Measurements from ENCODE around the gene ANKRD13B. TPM values are rescaled to one million over a fixed set of nuclear protein-coding genes. Genes with fewer than 3 reads are reported as not detected.

Gene ANKRD13B
- total and polyA plus RNA-seq, 5 experiments from 2014 or later: 0.25 to 3.7 (median 1.3) TPM; not detected in 1

DNA sequence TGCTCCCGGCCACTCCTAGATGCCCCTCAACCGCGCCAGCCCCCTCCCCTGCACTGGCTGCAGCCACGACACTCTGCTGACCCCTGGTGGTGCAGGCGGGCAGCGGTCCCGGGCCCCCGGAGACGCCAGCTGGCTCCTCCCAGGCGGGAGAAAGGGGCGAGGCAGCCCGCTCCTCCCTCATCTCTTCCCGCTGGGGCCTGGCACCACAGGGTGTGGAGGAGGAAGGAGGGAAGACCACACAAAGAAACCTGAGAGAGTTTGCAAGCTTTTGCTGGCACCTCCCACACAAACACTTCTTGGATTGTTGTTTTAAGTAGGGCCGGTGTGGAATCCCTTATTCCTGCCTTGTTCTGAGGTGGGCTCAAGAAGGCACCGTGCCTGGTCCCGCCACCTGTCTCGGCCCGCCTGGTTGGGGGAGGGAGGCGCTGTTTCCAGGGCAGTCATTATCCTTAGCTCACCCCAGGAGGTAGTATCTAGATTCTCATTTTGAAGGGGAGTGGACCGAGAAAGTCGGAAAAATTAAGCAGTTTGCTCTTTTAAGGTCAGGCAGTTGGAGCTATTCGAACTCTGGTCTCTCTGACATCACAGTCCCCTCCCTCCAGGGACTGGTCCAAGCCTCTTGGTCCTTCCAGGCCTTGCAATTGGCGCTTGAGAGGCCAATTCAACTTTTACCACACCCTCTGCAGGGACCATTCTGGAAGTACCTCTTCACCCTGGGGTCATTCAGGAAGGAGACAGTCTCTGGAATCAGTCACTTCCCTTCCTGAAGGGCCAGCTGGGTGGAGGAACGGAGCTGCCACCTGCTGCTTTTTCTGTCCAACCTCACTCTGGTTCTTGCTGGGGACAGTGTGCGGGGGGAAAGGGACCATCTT, 959 bp upstream of the ANKRD13B start:
- peak overlapping the region; percentile 83 to 95 (median 90) for H3K4me3 Mint-ChIP-seq
- peaks cover 0 to 2% (median 0%) of the 10 kb centered on the region in 5 donors for H3K27me3 Mint-ChIP-seq
- H3K9me3 Mint-ChIP-seq: no peaks in the 10 kb centered on the region
- POLR2A ChIA-PET: interaction anchor here (0.6 to 4.9 kb wide), 10 partner anchors 11 to 186 kb away, joined by 3 to 79 read pairs (median 3); partner anchors contain the start of genes ABHD15, CORO6 and TP53I13
- no peaks in the 10 kb centered on the region for H3K36me3 Mint-ChIP-seq
- H3K4me1 Mint-ChIP-seq: peaks cover 16 to 57% (median 51%) of the 10 kb centered on the region in 4 donors
- H3K27ac Mint-ChIP-seq: peak overlapping the region in 7 of 10 donors; percentile 51 to 89 (median 83)
- ATAC-seq (peak; percentile 33 to 41), DNase-seq (peak; percentile 56 to 84 (median 72))

DNA sequence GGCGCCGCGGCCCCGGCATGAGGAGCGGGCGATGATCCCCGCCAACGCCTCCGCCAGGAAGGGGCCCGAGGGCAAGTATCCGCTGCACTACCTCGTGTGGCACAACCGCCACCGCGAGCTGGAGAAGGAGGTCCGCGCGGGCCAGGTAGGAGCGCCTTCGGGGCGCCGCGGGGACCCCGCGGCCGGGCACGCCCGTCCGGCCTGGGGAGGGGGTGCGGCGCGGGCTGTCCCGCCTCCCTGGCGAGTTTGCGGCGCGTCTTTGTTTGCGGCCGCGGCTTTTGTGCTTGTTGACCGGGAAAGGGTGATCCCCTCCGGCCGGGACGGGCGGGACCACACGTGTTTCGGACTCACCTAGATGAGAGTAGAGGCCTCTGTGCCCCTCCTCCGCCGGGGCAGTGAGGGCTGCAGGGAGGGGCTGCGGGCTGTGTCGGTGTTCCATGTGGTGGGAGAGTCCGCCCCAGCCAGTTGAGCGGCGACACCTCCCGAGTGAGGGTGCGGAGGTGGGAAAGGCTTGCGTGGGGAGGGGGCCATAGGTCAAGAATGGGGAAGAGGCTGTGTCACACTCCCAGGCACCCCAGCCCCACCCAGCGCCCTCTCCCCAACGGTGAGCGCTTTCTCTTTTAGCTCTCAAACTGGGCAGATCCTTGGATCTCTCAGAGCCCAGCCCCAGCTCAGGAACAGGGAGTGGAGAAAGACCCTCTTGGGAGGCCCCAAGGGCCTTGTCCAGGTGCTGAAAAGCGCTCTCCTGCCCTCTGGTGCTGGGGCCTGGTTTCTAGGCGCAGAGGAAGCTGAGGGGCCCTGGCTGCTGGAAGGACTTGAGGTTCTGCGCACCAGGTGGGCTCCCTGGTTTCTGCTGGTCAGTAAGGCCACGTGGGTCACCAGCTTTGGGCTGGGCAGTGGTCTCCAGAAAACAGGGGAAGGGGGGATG, 923 bp downstream of the ANKRD13B start:
- H3K27ac Mint-ChIP-seq: no peak overlapping the region
- DNase-seq (peak in 3 of 10 donors; percentile 28 to 41 (median 32)), ATAC-seq (no peak)
- POLR2A ChIA-PET: interaction anchor here (0.5 to 4.9 kb wide), 5 partner anchors 8 to 227 kb away, joined by 3 to 79 read pairs (median 5); no protein-coding TSS in a partner anchor
- H3K4me3 Mint-ChIP-seq: peak overlapping the region; percentile 71 to 87 (median 75)
- no peaks in the 10 kb centered on the region for H3K9me3 Mint-ChIP-seq
- no peaks in the 10 kb centered on the region for H3K36me3 Mint-ChIP-seq
- H3K4me1 Mint-ChIP-seq: peaks cover 7 to 41% (median 37%) of the 10 kb centered on the region in 4 donors
- H3K27me3 Mint-ChIP-seq: peaks cover 0 to 2% (median 0%) of the 10 kb centered on the region in 5 donors

DNA sequence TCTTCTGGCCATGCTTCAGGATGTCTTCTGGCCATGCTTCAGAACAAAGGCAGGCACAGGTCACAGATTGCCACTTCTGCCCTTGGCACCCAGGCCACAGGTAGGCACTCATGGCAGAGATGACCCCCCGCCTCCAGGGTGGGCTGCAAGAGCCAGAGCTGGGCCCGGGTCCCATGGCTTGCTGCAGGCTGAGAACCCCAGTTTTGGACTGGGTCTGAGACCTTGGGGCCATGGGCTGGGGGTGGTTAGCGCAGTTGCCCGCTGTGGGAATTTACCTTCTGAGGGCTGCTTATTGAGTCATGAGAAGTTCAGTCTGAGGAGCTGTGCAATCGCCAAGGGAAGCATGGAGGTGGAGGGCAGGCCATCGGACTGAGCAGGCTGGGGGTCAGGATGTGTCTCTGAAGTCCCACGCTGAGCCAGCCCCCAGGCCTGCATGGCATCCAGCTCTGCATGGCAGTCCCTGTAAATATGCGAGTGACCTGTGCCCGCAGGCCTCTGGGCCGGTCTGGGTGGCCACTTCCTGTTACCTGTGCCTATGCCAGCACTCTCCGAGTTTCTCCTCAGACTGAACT, 1.7 kb downstream of the ANKRD13B start:
- Mint-ChIP-seq H3K27me3 (peaks cover 0 to 2% (median 0%) of the 10 kb centered on the region in 5 donors), H3K4me3 (peak overlapping the region; percentile 71 to 87 (median 75)), H3K27ac (no peak overlapping the region), H3K4me1 (peaks cover 7 to 41% (median 37%) of the 10 kb centered on the region in 4 donors), H3K9me3 (no peaks in the 10 kb centered on the region), H3K36me3 (no peaks in the 10 kb centered on the region)
- DNase-seq: no peak
- POLR2A ChIA-PET: interaction anchor here (0.6 to 4.9 kb wide), 3 partner anchors 7 to 21 kb away, joined by 3 to 79 read pairs (median 43); no protein-coding TSS in a partner anchor
- no peak for ATAC-seq

DNA sequence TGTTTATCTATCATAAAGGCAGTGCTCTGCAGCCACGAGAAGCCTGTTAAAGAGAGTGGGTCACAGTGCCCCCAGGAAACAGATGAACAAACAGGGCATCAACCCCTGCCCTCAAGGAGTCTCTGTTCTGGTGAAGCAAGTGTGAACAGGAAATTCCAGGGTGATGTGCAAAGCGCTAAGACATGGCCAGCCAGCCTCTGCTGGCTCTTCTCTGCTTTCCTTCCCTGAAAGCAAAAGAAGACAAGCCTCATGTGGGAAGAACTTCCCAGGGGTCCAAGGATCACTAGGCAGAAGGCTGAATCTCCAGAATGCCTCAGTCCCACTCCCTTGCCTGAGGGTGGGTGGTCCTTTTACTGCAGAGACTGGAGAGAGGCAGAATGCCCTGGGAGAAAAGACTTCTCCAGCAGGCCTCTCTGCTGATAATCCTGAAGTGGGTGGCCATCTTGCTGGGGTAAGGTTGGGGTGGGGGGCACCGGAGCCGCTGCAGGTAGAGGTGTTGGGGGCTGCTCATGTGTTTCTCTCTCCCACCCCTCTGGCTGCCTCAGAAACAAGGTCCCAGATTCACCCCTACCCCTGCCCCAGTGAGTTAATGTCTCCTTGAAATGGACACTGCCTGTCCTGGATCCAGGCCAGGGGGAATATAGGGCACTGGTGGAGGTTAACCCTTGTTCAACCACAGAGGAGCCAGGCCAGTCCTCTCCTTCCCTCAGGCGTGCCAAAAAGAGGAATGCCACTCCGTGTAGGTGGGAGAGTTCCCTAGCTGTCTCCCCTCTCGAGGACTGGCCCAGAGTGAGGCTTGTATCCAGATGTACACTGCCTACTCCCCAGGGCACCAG, 2.4 kb downstream of the ANKRD13B start:
- ATAC-seq (no peak), DNase-seq (no peak)
- Mint-ChIP-seq H3K9me3 (no peaks in the 10 kb centered on the region), H3K27ac (no peak overlapping the region), H3K36me3 (no peaks in the 10 kb centered on the region), H3K27me3 (peaks cover 0 to 2% (median 0%) of the 10 kb centered on the region in 5 donors), H3K4me1 (peaks cover 6 to 34% (median 31%) of the 10 kb centered on the region in 4 donors), H3K4me3 (peak overlapping the region in 7 of 10 donors; percentile 18 to 86 (median 39))
- POLR2A ChIA-PET: interaction anchor here (4.9 kb wide), 1 partner anchor 20 kb away, joined by 79 read pairs; no protein-coding TSS in a partner anchor

DNA sequence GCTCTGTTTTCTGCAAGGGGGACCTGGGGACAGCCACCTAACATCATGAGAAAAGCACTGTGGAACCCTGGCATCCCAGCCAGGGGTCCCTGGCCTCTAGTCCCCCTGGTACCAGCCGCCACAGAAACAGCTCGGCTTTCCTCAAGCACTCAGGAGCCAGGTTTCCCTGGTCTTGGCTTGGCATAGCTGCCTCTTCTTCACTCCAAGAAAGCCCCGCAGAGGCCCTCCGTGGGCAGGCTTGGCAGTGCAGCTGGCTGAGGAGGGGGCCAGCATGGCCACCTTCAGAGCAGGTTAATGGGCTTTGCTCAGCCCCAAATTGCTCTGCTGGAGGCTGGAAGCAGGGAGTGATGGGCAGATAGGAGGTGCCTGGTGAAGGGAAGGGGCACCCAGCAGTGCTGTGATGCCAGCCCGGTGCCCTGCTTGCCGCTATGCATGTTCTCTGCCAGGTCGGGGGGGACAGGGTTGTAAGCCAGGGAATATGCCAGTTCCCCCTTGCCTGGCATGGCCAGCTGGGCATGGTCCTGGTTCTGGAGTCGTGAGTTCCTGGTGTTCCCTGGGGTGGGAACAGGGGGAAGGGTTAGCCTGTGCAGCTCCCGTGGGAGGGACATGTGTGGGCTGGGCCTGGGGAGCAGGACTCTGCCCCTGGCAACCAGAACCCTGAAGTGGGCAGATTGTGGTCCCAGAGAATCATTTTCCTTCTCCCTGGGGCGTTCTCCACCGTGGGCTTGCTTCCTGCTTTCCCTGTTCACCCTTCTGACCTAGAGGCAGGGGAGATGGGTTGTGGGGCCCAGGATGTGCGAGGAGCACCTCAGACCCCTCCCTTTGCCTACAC, 3.2 kb downstream of the ANKRD13B start:
- H3K27ac Mint-ChIP-seq: peak overlapping the region in 2 of 10 donors; percentile 52 to 56
- H3K36me3 Mint-ChIP-seq: no peaks in the 10 kb centered on the region
- H3K27me3 Mint-ChIP-seq: peaks cover 0 to 2% (median 0%) of the 10 kb centered on the region in 5 donors
- ATAC-seq (no peak), DNase-seq (no peak)
- no peaks in the 10 kb centered on the region for H3K9me3 Mint-ChIP-seq
- no peak overlapping the region for H3K4me3 Mint-ChIP-seq
- POLR2A ChIA-PET: interaction anchor here (1.3 kb wide), 1 partner anchor 19 kb away, joined by 4 read pairs; no protein-coding TSS in a partner anchor
- H3K4me1 Mint-ChIP-seq: peaks cover 3 to 25% (median 23%) of the 10 kb centered on the region in 4 donors

DNA sequence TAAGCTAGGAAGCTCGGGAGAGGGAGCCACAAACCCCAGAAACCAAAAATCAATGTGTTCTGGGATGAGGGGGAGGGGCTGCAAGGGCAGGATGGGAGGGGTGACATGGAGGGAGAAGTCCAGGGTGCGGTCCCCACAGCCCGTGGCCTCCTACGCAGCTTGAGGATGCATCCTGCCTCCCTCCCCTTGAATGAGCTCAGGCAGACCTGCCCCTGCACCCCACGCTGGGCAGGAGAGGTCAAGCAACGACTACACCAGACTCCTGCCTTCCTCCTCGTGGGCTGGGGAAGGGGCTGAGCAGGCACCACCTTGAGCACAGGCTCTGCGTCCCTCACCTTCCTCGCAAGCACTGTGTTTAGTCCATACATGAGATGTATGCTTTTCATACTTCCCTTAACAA, 3.9 kb downstream of the ANKRD13B start:
- POLR2A ChIA-PET: interaction anchor here (1.3 kb wide), 1 partner anchor 18 kb away, joined by 4 read pairs; no protein-coding TSS in a partner anchor
- Mint-ChIP-seq H3K36me3 (no peaks in the 10 kb centered on the region), H3K27me3 (peaks cover 0 to 2% (median 0%) of the 10 kb centered on the region in 5 donors), H3K27ac (peak overlapping the region in 1 of 10 donors; percentile 52), H3K4me1 (peaks cover 1 to 19% (median 17%) of the 10 kb centered on the region in 4 donors), H3K9me3 (no peaks in the 10 kb centered on the region), H3K4me3 (no peak overlapping the region)
- no peak for ATAC-seq
- no peak for DNase-seq

DNA sequence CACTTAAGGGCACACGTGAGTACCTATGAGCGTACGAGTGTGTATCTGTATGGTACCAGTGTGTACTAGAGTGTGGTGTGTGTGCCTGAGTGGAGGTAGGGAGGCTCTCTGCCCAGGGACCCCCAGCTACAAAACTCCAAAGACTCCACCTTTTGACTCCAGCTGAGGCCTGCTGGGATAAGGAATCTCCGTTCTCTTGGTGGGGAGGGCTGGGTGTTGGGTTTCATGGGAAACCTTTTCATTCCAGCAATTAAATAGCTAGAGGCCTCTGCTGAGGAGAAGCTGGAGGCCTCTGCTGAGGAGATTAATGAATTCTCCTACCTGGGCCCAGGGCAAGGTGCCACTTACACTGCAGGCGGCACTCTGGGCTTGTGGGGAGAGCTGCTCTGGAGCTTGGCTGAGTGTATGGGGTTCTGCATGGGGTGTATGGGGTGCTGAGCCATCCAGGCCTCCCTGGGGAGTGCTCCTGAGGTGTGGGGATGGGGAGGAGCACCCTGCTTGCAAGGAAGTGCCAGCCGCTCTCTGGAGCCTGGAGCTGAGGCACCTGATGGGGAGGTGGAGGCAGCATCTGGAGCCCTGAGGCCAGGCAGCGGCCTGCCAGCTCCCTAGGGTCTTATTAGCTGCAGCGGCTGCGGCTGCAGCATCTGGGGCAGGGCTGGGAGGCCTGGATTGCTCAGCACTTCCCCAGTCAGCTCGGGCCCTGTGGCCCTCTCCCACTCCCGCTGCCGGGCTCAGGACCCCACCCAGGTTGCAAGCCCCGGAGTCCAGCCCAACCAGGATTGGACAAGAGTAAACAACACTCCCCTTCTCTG, 4.6 kb downstream of the ANKRD13B start:
- POLR2A ChIA-PET: interaction anchor here (1.1 to 1.6 kb wide), 2 partner anchors 16 to 18 kb away, joined by 4 read pairs; no protein-coding TSS in a partner anchor
- DNase-seq: no peak
- Mint-ChIP-seq H3K36me3 (no peaks in the 10 kb centered on the region), H3K9me3 (no peaks in the 10 kb centered on the region), H3K4me1 (peaks cover 0 to 13% (median 9%) of the 10 kb centered on the region in 4 donors), H3K27me3 (peaks cover 0 to 2% (median 0%) of the 10 kb centered on the region in 5 donors), H3K27ac (no peak overlapping the region), H3K4me3 (no peak overlapping the region)
- ATAC-seq: no peak

DNA sequence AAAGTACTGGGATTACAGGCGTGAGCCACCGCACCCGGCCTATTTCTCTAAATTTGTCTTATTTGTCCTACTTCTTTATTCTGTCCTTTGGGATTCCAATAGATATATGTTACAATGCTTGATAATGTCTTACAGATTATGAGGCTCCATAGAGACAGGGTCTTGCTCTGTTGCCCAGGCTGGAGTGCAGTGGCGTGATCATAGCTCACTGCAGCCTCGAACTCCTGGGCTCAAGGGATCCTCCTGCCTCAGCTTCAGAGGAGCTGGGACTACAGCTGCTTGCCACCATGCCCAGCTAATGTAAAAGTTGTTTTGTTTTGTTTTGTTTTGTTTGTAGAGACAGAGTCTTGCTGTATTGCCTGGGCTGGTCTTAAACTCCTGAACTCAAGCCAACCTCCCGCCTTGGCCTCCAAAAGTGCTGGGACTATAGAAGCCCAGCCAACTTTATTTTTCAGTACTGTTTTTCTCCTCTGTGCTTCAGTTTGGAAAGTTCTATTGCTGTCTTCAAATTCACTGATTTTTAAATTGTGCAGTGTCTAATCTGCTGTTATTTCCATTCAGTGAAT, 10.3 kb downstream of the ANKRD13B start:
- no peaks in the 10 kb centered on the region for H3K4me1 Mint-ChIP-seq
- no peaks in the 10 kb centered on the region for H3K36me3 Mint-ChIP-seq
- POLR2A ChIA-PET: no interaction called here
- no peaks in the 10 kb centered on the region for H3K27me3 Mint-ChIP-seq
- ATAC-seq: no peak
- no peak overlapping the region for H3K4me3 Mint-ChIP-seq
- no peak for DNase-seq
- H3K9me3 Mint-ChIP-seq: no peaks in the 10 kb centered on the region
- peak overlapping the region in 1 of 10 donors; percentile 36 for H3K27ac Mint-ChIP-seq

DNA sequence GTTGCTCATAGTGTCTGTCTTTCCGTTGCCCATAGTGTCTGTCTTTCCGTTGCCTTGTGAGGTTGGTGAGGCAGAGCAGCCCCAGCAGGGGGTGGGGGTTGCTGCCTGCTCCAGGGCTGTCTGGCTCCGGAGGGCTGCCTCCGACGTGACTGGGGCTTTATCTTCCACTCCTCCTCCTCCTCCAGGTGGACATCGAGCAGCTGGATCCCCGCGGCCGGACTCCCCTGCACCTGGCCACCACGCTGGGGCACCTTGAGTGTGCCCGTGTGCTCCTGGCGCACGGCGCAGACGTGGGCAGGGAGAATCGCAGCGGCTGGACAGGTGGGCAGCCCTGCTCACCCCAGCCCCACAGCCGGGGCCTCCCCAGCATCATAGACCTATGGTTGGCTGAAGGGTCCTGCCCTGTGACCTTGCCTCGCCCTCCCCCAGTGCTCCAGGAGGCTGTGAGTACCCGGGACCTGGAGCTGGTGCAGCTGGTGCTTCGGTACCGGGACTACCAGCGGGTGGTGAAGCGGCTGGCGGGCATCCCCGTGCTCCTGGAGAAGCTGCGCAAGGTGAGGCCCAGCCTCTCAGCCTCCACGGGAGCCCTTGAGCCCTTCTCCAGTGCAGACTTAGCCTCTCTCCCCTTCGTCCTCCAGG, 14.7 kb downstream of the ANKRD13B start:
- POLR2A ChIA-PET: interaction anchor here (1.2 to 1.3 kb wide), 2 partner anchors 10 to 20 kb away, joined by 3 to 4 read pairs; no protein-coding TSS in a partner anchor
- ATAC-seq (no peak), DNase-seq (no peak)
- Mint-ChIP-seq H3K27ac (no peak overlapping the region), H3K4me1 (peaks cover 0 to 2% (median 0%) of the 10 kb centered on the region in 4 donors), H3K9me3 (no peaks in the 10 kb centered on the region), H3K36me3 (no peaks in the 10 kb centered on the region), H3K4me3 (no peak overlapping the region), H3K27me3 (no peaks in the 10 kb centered on the region)
